ENCODE measurements around the gene BCL6. TPM values are rescaled to one million over a fixed set of nuclear protein-coding genes. Genes with fewer than 3 reads are reported as not detected.

The BCL6 gene
- total and polyA plus RNA-seq, 10 of the 15 experiments (the other 5 are each of a cell fraction or from before 2014, with no cell fraction given), result 0.04 to 0.85 (median 0.15) TPM

- TF ChIP-seq NKRF (conservative IDR thresholded peaks at IDR 0.05) (0 out of 2 replicates have a peak, but pooled peaks have one; percentile 25), YY1 (IDR thresholded peaks at IDR 0.05; ENCODE audit: low read depth, low read length) (0 out of 2 replicates have a peak, but pooled peaks have one; percentile 20), BHLHE40 (IDR thresholded peaks at IDR 0.05; ENCODE audit: borderline replicate concordance in 1 of 2, low read depth in 2 of 2, low read length in 1 of 2) (no peak), CTCF (IDR thresholded peaks at IDR 0.05 in 2 of 3, conservative IDR thresholded peaks at IDR 0.05 in 1 of 3; ENCODE audit: control insufficient read depth in 2 of 3, extremely low read depth in 1 of 3, insufficient read depth in 1 of 3, low read depth in 3 of 3, low read length in 3 of 3) (peak; percentile 70 to 76 (median 70)), SMC3 (IDR thresholded peaks at IDR 0.05; ENCODE audit: borderline replicate concordance, low read length) (peak; percentile 64), BACH1 (IDR thresholded peaks at IDR 0.05; ENCODE audit: borderline replicate concordance) (no peak), RAD21 (IDR thresholded peaks at IDR 0.05; ENCODE audit: insufficient read depth, low read depth, low read length) (peak; percentile 91)
- DNase-seq (ENCODE audit: low read depth, low spot score) (no peak), FAIRE-seq (no peak), ATAC-seq (peak; percentile 10; the same call in 1 of the 3 replicates)
- Histone ChIP-seq H3K9ac (ENCODE audit: control insufficient read depth, insufficient read depth, low read length) (no peak overlapping the region), H2AFZ (ENCODE audit: control insufficient read depth, low read depth, low read length) (no peak overlapping the region), H3K36me3 (ENCODE audit: control insufficient read depth in 2 of 2, insufficient read depth in 2 of 2, low read length in 1 of 2) (no peaks in the 10 kb centered on the region), H4K20me1 (ENCODE audit: control insufficient read depth, insufficient read depth) (no peaks in the 10 kb centered on the region), H3K4me3 (peak overlapping the region; percentile 26; the same call in 1 of the 2 replicates), H3K27me3 (replicated peaks in 1 of 2; ENCODE audit: control insufficient read depth in 2 of 2, insufficient read depth in 2 of 2, low read length in 1 of 2) (peaks cover 20 to 22% of the 10 kb centered on the region in 2 experiments), H3K79me2 (ENCODE audit: control insufficient read depth, insufficient read depth, low read length) (no peaks in the 10 kb centered on the region), H3K4me2 (ENCODE audit: control insufficient read depth, insufficient read depth) (peak overlapping the region; percentile 75), H3K27ac (ENCODE audit: control insufficient read depth, insufficient read depth) (no peak overlapping the region), H3K9me3 (replicated peaks; ENCODE audit: control insufficient read depth, insufficient read depth, low read length) (no peaks in the 10 kb centered on the region), H3K4me1 (ENCODE audit: control insufficient read depth, insufficient read depth, low read length) (no peaks in the 10 kb centered on the region; the same call in 1 of the 2 replicates)
- intact Hi-C loops (cut with micrococcal nuclease; ENCODE audit: unreplicated experiment), result loop anchor here (1.0 to 10.0 kb wide), 11 partner anchors 233 to 1299 kb away; no protein-coding TSS in a partner anchor
- no TSS peak for BruUV-seq (replicated peaks)
- WGBS (ENCODE audit: insufficient coverage, insufficient replicate concordance, low lambda C conversion rate, missing lambda C conversion rate), result 3% methylated on average over 32 of the region's 35 CpGs
- ChIA-PET RAD21 (ENCODE audit: unreplicated experiment) (interaction anchor here (0.7 to 7.2 kb wide), 15 partner anchors 8 to 1407 kb away, joined by 3 to 130 read pairs (median 4); no protein-coding TSS in a partner anchor), POLR2A (interaction anchor here (1.5 kb wide), 1 partner anchor 1210 kb away, joined by 3 read pairs; no protein-coding TSS in a partner anchor), SMC1A (ENCODE audit: uncharacterized antibody, unreplicated experiment) (interaction anchor here (0.7 to 4.2 kb wide), 20 partner anchors 15 to 1300 kb away, joined by 3 to 118 read pairs (median 4); no protein-coding TSS in a partner anchor), CTCF (interaction anchor here (0.6 to 9.7 kb wide), 76 partner anchors 7 to 1580 kb away, joined by 3 to 437 read pairs (median 4); no protein-coding TSS in a partner anchor)
- in situ Hi-C loops (cut with MboI), result loop anchor here (5.0 kb wide), 2 partner anchors 1011 to 1211 kb away; no protein-coding TSS in a partner anchor
Measured at GRCh38 chr3:187741403-187742350, 3.6 kb downstream of the BCL6 start.
